SU-DHL-6 (cell line): Measurements from ENCODE around the gene C20orf204.

ENCODE experiments used
- H2AFZ ChIP-seq: fragments of 200-600 bp; sonication (generic); 2 replicates; pipeline ENCODE4 v1.6.1; 2014; ENCODE audit warnings: low read depth, mild to moderate bottlenecking, moderate library complexity, mixed read lengths, antibody characterized with exemption, low read length; ENCODE audit not compliant: severe bottlenecking
- H3F3A ChIP-seq: fragments of 200-600 bp; shearing (Covaris generic); 2 replicates; pipeline ENCODE4 v1.6.0; 2016; ENCODE audit warnings: antibody characterized with exemption, mild to moderate bottlenecking; ENCODE audit not compliant: insufficient read depth
- H3K27ac ChIP-seq: fragments of 200-600 bp; sonication (generic); 2 replicates; pipeline ENCODE4 v1.5.1; 2016; ENCODE audit warnings: low read depth, mild to moderate bottlenecking, low read length, moderate library complexity, mixed read lengths
- H3K27me3 ChIP-seq: fragments of 200-600 bp; sonication (generic), shearing (Covaris generic); 2 replicates; pipeline ENCODE4 v1.6.0; 2014; ENCODE audit warnings: mild to moderate bottlenecking, low read length
- H3K36me3 ChIP-seq: fragments of 200-600 bp; sonication (generic); 2 replicates; pipeline ENCODE4 v1.6.1; 2014; ENCODE audit warnings: mild to moderate bottlenecking, low read length, mixed read lengths
- H3K4me2 ChIP-seq: fragments of 300-600, 200-600 bp; shearing (Covaris generic), sonication (generic); 2 replicates; pipeline ENCODE4 v1.6.0; 2014; ENCODE audit warnings: low read length, low read depth, mild to moderate bottlenecking; ENCODE audit not compliant: poor library complexity, severe bottlenecking
- H3K4me3 ChIP-seq: fragments of 200-600 bp; sonication (generic); 2 replicates; pipeline ENCODE4 v1.5.1; 2014; ENCODE audit warnings: antibody characterized with exemption, low read length, mild to moderate bottlenecking, mixed read lengths; ENCODE audit not compliant: insufficient read depth, poor library complexity, severe bottlenecking
- H3K79me2 ChIP-seq: fragments of 200-600 bp; sonication (generic); 2 replicates; pipeline ENCODE4 v1.6.1; 2014; ENCODE audit warnings: mild to moderate bottlenecking, low read length, moderate library complexity; ENCODE audit not compliant: insufficient read depth
- H3K9ac ChIP-seq: fragments of 200-600 bp; sonication (generic); 2 replicates; pipeline ENCODE4 v1.7.0; 2014; ENCODE audit warnings: mild to moderate bottlenecking, low read length
- H3K9me2 ChIP-seq: fragments of 200-600 bp; sonication (generic); replicated peaks from 2 replicates; pipeline ENCODE4 v1.6.1; 2014; ENCODE audit warnings: low read length; ENCODE audit not compliant: insufficient read depth
- H3K9me3 ChIP-seq: fragments of 200-600 bp; sonication (generic); 2 replicates; pipeline ENCODE4 v1.6.1; 2014; ENCODE audit warnings: low read length, mixed read lengths; ENCODE audit not compliant: insufficient read depth
- H4K20me1 ChIP-seq: fragments of 200-600 bp; sonication (generic); 2 replicates; pipeline ENCODE4 v1.6.1; 2014; ENCODE audit warnings: low read depth, mild to moderate bottlenecking, antibody characterized with exemption, low read length, moderate library complexity, mixed read lengths
- CTCF ChIP-seq: fragments of 200-600 bp; sonication (generic); IDR thresholded peaks from one replicate; pipeline ENCODE4 v1.5.1; 2017; ENCODE audit warnings: antibody characterized with exemption, mild to moderate bottlenecking, low read length, moderate library complexity; ENCODE audit not compliant: insufficient read depth, poor library complexity, severe bottlenecking
- EZH2phosphoT487 ChIP-seq: fragments of 200-600 bp; sonication (generic), shearing (Covaris generic); conservative IDR thresholded peaks from 2 replicates; pipeline ENCODE4 v1.6.1; 2018; ENCODE audit warnings: mild to moderate bottlenecking, antibody characterized with exemption, low read length, moderate library complexity, mixed read lengths

The C20orf204 gene

GRCh38 chr20:64068386-64069208 lies 32.6 kb downstream of the C20orf204 start:
- Histone ChIP-seq H4K20me1 (no peaks in the 10 kb centered on the region), H3K4me2 (no peak overlapping the region), H3K27ac (no peak overlapping the region)

GRCh38 chr20:64069209-64069613 lies 33.2 kb downstream of the C20orf204 start:
- Histone ChIP-seq H3K9me3 (no peaks in the 10 kb centered on the region), H3K79me2 (no peaks in the 10 kb centered on the region), H3K4me3 (no peak overlapping the region), H3K36me3 (no peaks in the 10 kb centered on the region), H3F3A (no peaks in the 10 kb centered on the region), H3K9ac (no peak overlapping the region), H3K9me2 (no peaks in the 10 kb centered on the region), H3K27me3 (no peaks in the 10 kb centered on the region), H4K20me1 (no peaks in the 10 kb centered on the region), H2AFZ (no peak overlapping the region), H3K4me2 (no peak overlapping the region), H3K27ac (no peak overlapping the region)
- TF ChIP-seq CTCF = no peak
- TF ChIP-seq EZH2phosphoT487 = no peak

More at GRCh38 chr20:64068386-64069208, 32.6 kb downstream of the C20orf204 start:
- H3K36me3 ChIP-seq = no peaks in the 10 kb centered on the region
- H3K79me2 ChIP-seq = no peaks in the 10 kb centered on the region
- H3K9me3 ChIP-seq = no peaks in the 10 kb centered on the region
- H3K9ac ChIP-seq = no peak overlapping the region
- no peak overlapping the region for H3K4me3 ChIP-seq
- no peaks in the 10 kb centered on the region for H3K27me3 ChIP-seq
- no peaks in the 10 kb centered on the region for H3F3A ChIP-seq
- H3K9me2 ChIP-seq = no peaks in the 10 kb centered on the region
- no peak for TF ChIP-seq CTCF
- no peak overlapping the region for H2AFZ ChIP-seq

GRCh38 chr20:64069614-64070243 lies 33.7 kb downstream of the C20orf204 start:
- Histone ChIP-seq H3K27me3 (no peaks in the 10 kb centered on the region), H3K9me3 (no peaks in the 10 kb centered on the region), H3F3A (no peaks in the 10 kb centered on the region), H4K20me1 (no peaks in the 10 kb centered on the region), H3K4me2 (no peak overlapping the region), H3K27ac (no peak overlapping the region), H3K9me2 (no peaks in the 10 kb centered on the region), H2AFZ (no peak overlapping the region), H3K79me2 (no peaks in the 10 kb centered on the region), H3K4me3 (no peak overlapping the region), H3K9ac (no peak overlapping the region), H3K36me3 (no peaks in the 10 kb centered on the region)
- TF ChIP-seq EZH2phosphoT487 (no peak), CTCF (peak; percentile 85)
